Activated CD4-positive, alpha-beta memory T cell treated with anti-CD3 and anti-CD28 coated beads for 36 hours (primary cell): ENCODE measurements around the gene PRIM1. TPM values are rescaled to one million over a fixed set of nuclear protein-coding genes. Genes with fewer than 3 reads are reported as not detected.
"Not testable (repeated sequence)": the region's sequence is repeated elsewhere in the genome, so short reads cannot be mapped to it uniquely, and the experiment has no call there.

Experiments used
- CTCF ChIA-PET: fragments of 350-600 bp; sonication (Branson Sonifier 250); formaldehyde crosslinking; loops from one replicate; lab custom pipeline; 2021; ENCODE audit warnings: antibody characterized with exemption, inconsistent platforms; lab: Charles Lee
- POLR2A ChIA-PET: fragments of 350-600 bp; sonication (Branson Sonifier 250); formaldehyde crosslinking; loops from one replicate; lab custom pipeline; 2021; ENCODE audit warnings: antibody characterized with exemption; lab: Charles Lee
- DNase-seq: peaks from one replicate; pipeline ENCODE4 v3.0.0-alpha.2; 2020
- H3K27ac Mint-ChIP-seq: one replicate; pipeline ENCODE4 v1.8.0; 2021; ENCODE audit warnings: mixed read lengths
- H3K27me3 Mint-ChIP-seq: one replicate; pipeline ENCODE4 v1.8.0; 2021; ENCODE audit warnings: mixed read lengths
- H3K36me3 Mint-ChIP-seq: one replicate; pipeline ENCODE4 v1.8.0; 2021; ENCODE audit warnings: mixed read lengths
- H3K4me1 Mint-ChIP-seq: one replicate; pipeline ENCODE4 v1.8.0; 2021; ENCODE audit warnings: low read depth, mixed read lengths
- H3K4me3 Mint-ChIP-seq: one replicate; pipeline ENCODE4 v1.8.0; 2021; ENCODE audit warnings: mild to moderate bottlenecking, mixed read lengths
- H3K9me3 Mint-ChIP-seq: one replicate; pipeline ENCODE4 v1.8.0; 2021; ENCODE audit warnings: mixed read lengths
- intact Hi-C: fragments of 100-400 bp; cut with micrococcal nuclease; formaldehyde crosslinking; loops from one replicate; pipeline ENCODE4 v1.15.1; 2023
- total RNA-seq, 2 experiments: library from RNA; stranded (reverse); gene quantifications; one replicate each; pipeline ENCODE4 v1.2.3, GENCODE V29; 2021

The PRIM1 gene
- total RNA-seq = 10 to 100 TPM; 74.5 to 75.3 TPM

GRCh38 chr12:56751712-56752598 lies at the start of gene PRIM1:
PRIM1 (minus strand) TSS chr12:56752323; CDS start chr12:56752298, 25 bp downstream.
- intact Hi-C loops = loop anchor here (1.0 to 5.0 kb wide), 4 partner anchors 27 to 430 kb away; partner anchors contain the start of gene NACA
- ChIA-PET CTCF (interaction anchor here (0.7 to 4.2 kb wide), 6 partner anchors 115 to 360 kb away, joined by 3 to 29 read pairs (median 4); partner anchors contain the start of gene STAT6), POLR2A (interaction anchor here (0.5 to 2.5 kb wide), 5 partner anchors 26 to 778 kb away, joined by 3 to 12 read pairs (median 4); partner anchors contain the start of genes NACA and PTGES3)
- peak; percentile 94 for DNase-seq
- Mint-ChIP-seq H3K9me3 (no peaks in the 10 kb centered on the region), H3K4me3 (peak within 1 kb of the TSS; percentile 99), H3K4me1 (peaks cover 32% of the 10 kb centered on the region), H3K36me3 (peaks cover 36% of the 10 kb centered on the region), H3K27me3 (no peaks in the 10 kb centered on the region), H3K27ac (peak within 1 kb of the TSS; percentile 99)

- Mint-ChIP-seq H3K9me3 (peaks cover 4% of the 10 kb centered on the region), H3K27me3 (peaks cover 2% of the 10 kb centered on the region), H3K27ac (no peak overlapping the region), H3K4me1 (no peaks in the 10 kb centered on the region), H3K36me3 (no peaks in the 10 kb centered on the region), H3K4me3 (no peak overlapping the region)
- no peak for DNase-seq
- ChIA-PET POLR2A (no interaction called here), CTCF (no interaction called here)
- intact Hi-C loops = no loop called here
Measured at GRCh38 chr12:56800221-56800620, 48.1 kb upstream of the PRIM1 start.

- H3K4me1 Mint-ChIP-seq, H3K4me3 Mint-ChIP-seq, H3K36me3 Mint-ChIP-seq, H3K27me3 Mint-ChIP-seq, intact Hi-C loops, H3K9me3 Mint-ChIP-seq, DNase-seq, POLR2A ChIA-PET, H3K27ac Mint-ChIP-seq: not testable (repeated sequence)
- CTCF ChIA-PET = interaction anchor here (0.6 kb wide), 1 partner anchor 562 kb away, joined by 3 read pairs; no protein-coding TSS in a partner anchor
Measured at GRCh38 chr12:56799345-56799744, 47.2 kb upstream of the PRIM1 start.

GRCh38 chr12:56795791-56796190 lies 43.7 kb upstream of the PRIM1 start:
- intact Hi-C loops, H3K9me3 Mint-ChIP-seq: not testable (repeated sequence)

GRCh38 chr12:56795046-56795562 lies 43.0 kb upstream of the PRIM1 start:
- H3K36me3 Mint-ChIP-seq, intact Hi-C loops, H3K4me1 Mint-ChIP-seq, H3K27ac Mint-ChIP-seq, CTCF ChIA-PET, H3K27me3 Mint-ChIP-seq, POLR2A ChIA-PET, H3K9me3 Mint-ChIP-seq, DNase-seq: not testable (repeated sequence)
- peak overlapping the region; percentile 54 for H3K4me3 Mint-ChIP-seq

More at GRCh38 chr12:56795791-56796190, 43.7 kb upstream of the PRIM1 start:
- H3K36me3 Mint-ChIP-seq, H3K27me3 Mint-ChIP-seq, POLR2A ChIA-PET, H3K4me1 Mint-ChIP-seq, DNase-seq, CTCF ChIA-PET, H3K4me3 Mint-ChIP-seq, H3K27ac Mint-ChIP-seq: not testable (repeated sequence)

- POLR2A ChIA-PET, H3K27me3 Mint-ChIP-seq, intact Hi-C loops, H3K4me3 Mint-ChIP-seq, DNase-seq, H3K36me3 Mint-ChIP-seq, H3K4me1 Mint-ChIP-seq, CTCF ChIA-PET, H3K9me3 Mint-ChIP-seq, H3K27ac Mint-ChIP-seq: not testable (repeated sequence)
Measured at GRCh38 chr12:56793124-56793523, 41.0 kb upstream of the PRIM1 start.

GRCh38 chr12:56792678-56793077 lies 40.6 kb upstream of the PRIM1 start:
- ChIA-PET POLR2A (no interaction called here), CTCF (no interaction called here)
- intact Hi-C loops = no loop called here
- DNase-seq = no peak
- Mint-ChIP-seq H3K36me3 (no peaks in the 10 kb centered on the region), H3K27me3 (no peaks in the 10 kb centered on the region), H3K9me3 (no peaks in the 10 kb centered on the region), H3K27ac (no peak overlapping the region), H3K4me3 (no peak overlapping the region), H3K4me1 (peaks cover 3% of the 10 kb centered on the region)

- intact Hi-C loops, DNase-seq, H3K4me1 Mint-ChIP-seq, H3K9me3 Mint-ChIP-seq, H3K27ac Mint-ChIP-seq, H3K27me3 Mint-ChIP-seq, H3K4me3 Mint-ChIP-seq, CTCF ChIA-PET, H3K36me3 Mint-ChIP-seq, POLR2A ChIA-PET: not testable (repeated sequence)
Measured at GRCh38 chr12:56789429-56789828, 37.3 kb upstream of the PRIM1 start.

- intact Hi-C loops = no loop called here
- no peak overlapping the region for H3K27ac Mint-ChIP-seq
- H3K9me3 Mint-ChIP-seq = no peaks in the 10 kb centered on the region
- ChIA-PET POLR2A (no interaction called here), CTCF (interaction anchor here (1.0 to 2.3 kb wide), 2 partner anchors 200 to 330 kb away, joined by 3 to 9 read pairs; no protein-coding TSS in a partner anchor)
- DNase-seq = no peak
- no peaks in the 10 kb centered on the region for H3K27me3 Mint-ChIP-seq
- H3K4me1 Mint-ChIP-seq = no peaks in the 10 kb centered on the region
- no peak overlapping the region for H3K4me3 Mint-ChIP-seq
- no peaks in the 10 kb centered on the region for H3K36me3 Mint-ChIP-seq
Measured at GRCh38 chr12:56787498-56787897, 35.4 kb upstream of the PRIM1 start.

- ChIA-PET POLR2A (no interaction called here), CTCF (interaction anchor here (2.3 kb wide), 1 partner anchor 202 kb away, joined by 9 read pairs; no protein-coding TSS in a partner anchor)
Measured at GRCh38 chr12:56785874-56786273, 33.8 kb upstream of the PRIM1 start.

GRCh38 chr12:56785141-56785865 lies 33.2 kb upstream of the PRIM1 start:
- intact Hi-C loops = no loop called here
- H3K4me3 Mint-ChIP-seq = no peak overlapping the region

More at GRCh38 chr12:56785874-56786273, 33.8 kb upstream of the PRIM1 start:
- no peaks in the 10 kb centered on the region for H3K27me3 Mint-ChIP-seq
- intact Hi-C loops = no loop called here
- DNase-seq = no peak
- no peaks in the 10 kb centered on the region for H3K9me3 Mint-ChIP-seq
- no peaks in the 10 kb centered on the region for H3K4me1 Mint-ChIP-seq
- H3K27ac Mint-ChIP-seq = no peak overlapping the region
- no peaks in the 10 kb centered on the region for H3K36me3 Mint-ChIP-seq
- no peak overlapping the region for H3K4me3 Mint-ChIP-seq

GRCh38 chr12:56781726-56782125 lies 29.6 kb upstream of the PRIM1 start:
- DNase-seq = no peak
- no peaks in the 10 kb centered on the region for H3K4me1 Mint-ChIP-seq
- H3K27me3 Mint-ChIP-seq = no peaks in the 10 kb centered on the region
- H3K36me3 Mint-ChIP-seq = no peaks in the 10 kb centered on the region
- no peak overlapping the region for H3K4me3 Mint-ChIP-seq
- no peaks in the 10 kb centered on the region for H3K9me3 Mint-ChIP-seq
- CTCF ChIA-PET = no interaction called here
- POLR2A ChIA-PET = no interaction called here
- intact Hi-C loops = no loop called here
- no peak overlapping the region for H3K27ac Mint-ChIP-seq

More at GRCh38 chr12:56785141-56785865, 33.2 kb upstream of the PRIM1 start:
- Mint-ChIP-seq H3K36me3 (no peaks in the 10 kb centered on the region), H3K9me3 (no peaks in the 10 kb centered on the region), H3K27me3 (no peaks in the 10 kb centered on the region), H3K27ac (no peak overlapping the region), H3K4me1 (no peaks in the 10 kb centered on the region)
- POLR2A ChIA-PET = no interaction called here
- no peak for DNase-seq
- CTCF ChIA-PET = no interaction called here
